GF-D8 (cell line): ENCODE measurements around the gene TMEM244.
"Not testable (repeated sequence)": the region's sequence is repeated elsewhere in the genome, so short reads cannot be mapped to it uniquely, and the experiment has no call there.

ENCODE experiments used
- DNase-seq: peaks from one replicate; lab custom pipeline; 2025; lab: John Stamatoyannopoulos, UW

TMEM244 gene

DNA sequence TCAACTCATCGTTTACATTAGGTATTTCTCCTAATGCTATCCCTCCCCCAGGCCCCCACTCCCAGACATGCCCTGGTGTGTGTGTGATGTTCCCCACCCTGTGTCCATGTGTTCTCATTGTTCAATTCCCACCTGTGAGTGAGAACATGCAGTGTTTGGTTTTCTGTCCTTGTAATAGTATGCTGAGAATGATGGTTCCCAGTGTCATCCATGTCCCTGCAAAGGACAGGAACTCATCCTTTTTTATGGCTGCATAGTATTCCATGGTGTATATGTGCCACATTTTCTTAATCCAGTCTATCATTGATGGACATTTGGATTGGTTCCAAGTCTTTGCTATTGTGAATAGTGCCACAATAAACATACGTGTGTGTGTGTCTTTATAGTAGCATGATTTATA, 54.0 kb downstream of the TMEM244 start:
- DNase-seq: not testable (repeated sequence)

DNA sequence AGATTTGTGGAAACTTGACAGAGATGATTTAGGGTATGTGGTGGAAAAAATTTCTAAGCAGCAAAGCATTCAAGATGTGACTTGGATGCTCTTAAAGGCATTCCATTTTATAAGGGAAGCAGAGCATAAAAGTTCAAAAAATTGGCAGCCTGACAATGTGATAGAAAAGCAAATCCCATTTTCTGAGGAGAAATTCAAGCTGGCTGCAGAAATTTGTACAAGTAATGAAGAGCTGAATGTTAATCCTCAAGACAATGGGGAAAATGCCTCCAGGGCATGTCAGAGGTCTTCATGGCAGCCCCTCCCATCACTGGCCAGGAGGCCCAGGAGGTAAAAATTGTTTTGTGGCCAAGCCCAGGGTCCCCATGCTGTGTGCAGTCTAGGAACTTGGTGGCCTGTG, 58.2 kb downstream of the TMEM244 start:
- not testable (repeated sequence) for DNase-seq

DNA sequence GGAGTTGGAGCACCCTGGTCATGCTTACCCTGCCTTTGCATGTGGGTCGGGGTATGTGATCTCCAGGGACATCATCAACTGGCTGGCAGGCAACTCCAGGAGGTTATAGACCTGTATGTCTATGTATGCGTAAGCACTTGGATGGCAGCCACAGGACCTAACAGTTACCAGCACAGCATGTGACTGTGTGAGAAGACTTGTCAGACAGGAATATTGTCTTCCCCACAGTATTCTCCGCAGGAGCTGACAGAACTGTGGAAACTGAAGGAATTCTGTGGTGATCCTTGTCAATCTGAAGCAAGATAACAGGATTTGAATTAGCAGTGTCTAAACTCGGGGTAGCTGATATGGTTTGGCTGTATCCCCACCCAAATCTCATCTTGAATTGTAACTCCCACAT, 59.2 kb downstream of the TMEM244 start:
- no peak for DNase-seq

DNA sequence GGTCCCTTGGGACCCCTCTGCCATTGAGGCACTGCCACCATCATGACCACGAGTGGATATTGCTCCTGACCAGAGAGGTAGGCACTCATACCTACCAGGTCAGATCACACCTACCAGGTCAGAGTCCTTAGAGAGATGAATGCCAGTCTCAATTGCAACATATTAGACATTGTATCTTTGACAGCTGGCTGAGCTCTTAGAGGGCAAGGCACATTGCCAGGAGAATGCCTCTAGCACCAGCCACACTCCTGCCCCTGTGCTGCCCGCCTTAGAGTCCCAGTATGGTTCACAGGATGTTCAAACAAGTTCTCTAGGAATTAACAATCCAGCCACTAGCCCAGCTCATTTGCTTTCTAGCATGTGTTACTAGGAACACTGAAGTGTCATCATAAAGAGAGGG, 65.9 kb downstream of the TMEM244 start:
- no peak for DNase-seq

DNA sequence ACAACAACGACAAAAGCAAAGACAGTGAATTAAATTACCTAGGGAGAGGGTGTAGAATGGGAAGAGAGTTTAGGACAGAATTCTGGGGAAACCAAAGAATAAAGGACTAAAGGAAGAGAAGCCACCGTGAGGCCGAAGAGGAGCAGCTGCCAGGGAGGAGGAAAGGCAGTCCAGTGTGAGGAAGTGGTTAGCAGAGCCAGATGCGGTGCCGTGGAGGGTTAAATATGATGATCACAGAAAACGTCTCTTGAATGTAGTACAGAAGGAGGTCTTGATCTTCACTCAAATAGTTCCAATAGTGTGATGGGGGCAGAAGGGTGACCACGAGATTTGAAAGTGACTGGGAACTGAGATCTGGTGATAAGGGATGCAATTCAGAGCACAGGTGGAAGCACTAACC, 67.7 kb downstream of the TMEM244 start:
- DNase-seq: no peak

DNA sequence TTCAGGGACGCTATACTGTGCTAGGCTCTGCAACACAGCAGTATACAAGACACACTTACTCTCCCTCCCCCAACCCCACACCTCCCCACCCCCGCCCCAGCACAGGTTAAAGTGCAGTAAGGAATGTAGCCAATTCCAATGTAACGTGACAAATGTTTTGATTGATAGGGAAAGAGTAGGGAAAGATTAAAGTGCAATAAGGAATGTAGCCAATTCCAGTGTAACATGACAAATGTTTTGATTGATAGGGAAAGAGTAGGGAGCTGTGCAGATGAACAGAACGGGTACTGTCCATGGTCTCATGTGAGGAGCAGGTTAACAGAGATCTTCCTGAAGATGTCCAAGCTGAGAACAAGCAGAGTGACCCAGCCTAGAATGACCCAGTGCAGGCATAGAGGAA, 69.1 kb downstream of the TMEM244 start:
- DNase-seq: no peak

DNA sequence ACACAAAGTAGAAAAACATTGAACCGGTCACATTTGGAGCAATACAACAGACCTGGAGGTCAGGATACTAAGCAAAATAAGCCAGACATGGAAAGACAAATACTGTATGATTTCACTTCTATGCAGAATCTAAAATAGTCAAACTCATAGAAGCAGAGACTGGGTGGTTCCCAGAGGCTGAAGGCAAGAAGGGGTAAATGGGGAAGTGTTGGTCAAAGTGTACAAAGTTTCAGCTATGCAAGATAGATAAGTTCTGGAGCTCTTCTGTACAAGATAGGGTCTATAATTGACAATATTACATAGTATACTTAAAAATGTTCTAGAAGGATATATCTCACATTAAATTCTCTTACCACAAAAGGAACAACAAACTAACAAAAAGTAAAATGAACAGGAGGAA, 70.3 kb downstream of the TMEM244 start:
- no peak for DNase-seq

DNA sequence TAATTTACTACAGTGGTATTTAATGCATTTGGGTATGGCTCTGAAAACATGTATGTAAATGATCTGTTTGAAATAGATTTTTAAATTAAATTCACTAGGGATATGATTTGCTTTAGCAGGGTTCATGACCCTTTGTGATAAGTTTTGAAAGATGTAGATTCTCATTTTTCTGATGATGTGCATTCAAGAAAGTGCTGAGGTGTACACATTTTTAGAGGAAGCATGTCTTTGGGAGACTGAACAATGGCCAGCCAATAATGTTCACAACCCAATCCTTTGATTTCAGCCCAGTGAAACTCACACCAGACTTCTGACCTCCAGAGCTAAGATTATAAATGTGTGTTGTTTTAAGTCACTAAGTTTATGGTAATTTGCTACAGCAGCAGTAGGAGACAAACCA, 71.1 kb downstream of the TMEM244 start:
- DNase-seq: no peak

DNA sequence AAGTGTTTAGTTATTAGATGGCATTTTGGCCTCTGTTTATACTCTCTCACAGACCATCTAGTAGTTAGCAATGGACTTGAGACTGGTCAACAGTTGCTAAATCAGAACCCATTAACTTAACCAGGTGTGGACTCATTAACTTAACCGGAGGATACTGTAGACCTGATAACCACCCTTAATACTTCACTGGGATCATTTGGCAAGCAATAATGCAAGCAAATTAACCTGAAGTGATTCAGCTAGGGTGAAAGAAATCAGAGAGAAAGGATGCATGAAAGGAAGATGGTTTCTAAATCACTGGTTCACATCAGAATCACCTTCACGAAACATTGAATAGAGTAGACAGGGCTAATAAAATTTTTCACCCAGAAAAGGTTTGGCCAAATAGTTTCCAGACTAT, 73.3 kb downstream of the TMEM244 start:
- no peak for DNase-seq

DNA sequence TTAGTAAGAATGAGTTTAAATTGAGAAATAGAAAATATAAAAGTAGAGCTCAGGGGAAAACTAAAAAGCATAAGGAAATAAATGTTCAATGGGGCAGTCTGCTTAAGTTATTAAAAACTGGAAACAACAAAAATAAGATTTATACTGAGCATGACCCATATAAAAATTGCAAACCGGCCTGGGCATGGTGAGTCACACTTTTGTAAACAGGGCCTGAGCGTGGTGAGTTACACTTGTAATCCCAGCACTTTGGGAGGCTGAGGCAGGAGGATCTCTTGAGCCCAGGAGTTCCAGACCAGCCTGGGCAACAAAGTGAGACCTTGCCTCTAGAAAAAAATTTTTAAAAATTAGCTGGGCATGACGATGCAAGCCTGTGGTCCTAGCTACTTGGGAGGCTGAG, 74.6 kb downstream of the TMEM244 start:
- DNase-seq: no peak

DNA sequence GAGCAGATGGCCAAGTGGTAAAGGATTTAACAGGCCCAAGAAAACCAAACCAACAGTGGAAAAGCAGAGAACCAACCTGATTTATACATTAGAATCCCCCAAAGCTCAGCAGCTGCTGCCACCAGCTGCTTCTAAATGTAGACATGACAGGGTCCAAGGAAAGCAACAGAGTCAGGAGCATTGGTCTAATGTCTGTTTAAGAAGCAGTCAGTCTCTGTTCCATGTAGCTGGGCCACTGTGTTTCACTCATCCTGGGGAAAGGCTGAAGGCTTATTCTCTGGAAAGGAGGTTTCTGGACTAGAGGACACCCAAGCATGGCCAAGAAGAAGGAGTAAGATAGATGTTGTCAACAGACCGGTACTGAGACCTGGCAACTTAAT, 75.4 kb downstream of the TMEM244 start:
- DNase-seq: no peak

DNA sequence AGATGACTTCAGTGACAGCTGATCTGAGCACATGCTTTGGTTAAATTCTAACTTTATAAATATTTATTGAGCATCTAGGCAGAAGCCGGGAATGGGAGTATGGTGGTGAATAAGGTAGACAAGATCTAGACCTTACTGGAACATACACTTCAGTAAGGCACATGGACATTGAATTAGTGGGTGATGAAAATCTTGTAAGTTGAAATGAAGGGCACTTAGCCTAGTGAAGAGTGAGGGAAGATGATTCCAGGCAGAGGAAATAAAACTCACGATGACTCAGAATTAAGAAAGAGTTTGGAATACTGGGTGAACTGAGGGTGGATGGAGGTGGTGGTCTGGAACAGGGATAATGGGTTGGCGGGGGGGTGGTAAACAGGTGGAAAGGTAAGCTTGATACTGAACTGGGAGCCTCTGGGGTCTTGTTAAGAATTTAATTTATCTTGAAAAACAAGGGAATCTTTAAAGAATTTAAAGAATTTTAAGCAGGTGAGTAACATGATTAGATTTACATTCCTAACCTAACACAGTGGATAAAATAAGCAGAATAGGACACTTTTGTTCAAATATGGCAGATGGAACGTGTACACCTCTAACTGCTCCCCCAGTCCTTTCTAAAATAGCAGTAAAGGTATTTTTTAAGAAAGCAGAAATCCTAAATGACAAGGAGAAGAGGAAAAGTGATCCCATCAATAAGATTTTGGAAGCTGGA, 75.9 kb downstream of the TMEM244 start:
- DNase-seq: no peak
